GM12875 (cell line): Measurements from ENCODE around the gene SWI5.

Experiments
- H3K4me3 ChIP-seq: one replicate; pipeline ENCODE4 v1.5.1; 2011; ENCODE audit warnings: low read depth, low read length, control low read depth
- TF ChIP-seq, protein P1 (sequence below): IDR thresholded peaks from 2 replicates; pipeline ENCODE4 v1.5.1; 2011; ENCODE audit warnings: low read depth, mild to moderate bottlenecking, control low read depth, inconsistent platforms, low read length, moderate library complexity, borderline replicate concordance; ENCODE audit not compliant: insufficient read depth

SWI5 gene

DNA sequence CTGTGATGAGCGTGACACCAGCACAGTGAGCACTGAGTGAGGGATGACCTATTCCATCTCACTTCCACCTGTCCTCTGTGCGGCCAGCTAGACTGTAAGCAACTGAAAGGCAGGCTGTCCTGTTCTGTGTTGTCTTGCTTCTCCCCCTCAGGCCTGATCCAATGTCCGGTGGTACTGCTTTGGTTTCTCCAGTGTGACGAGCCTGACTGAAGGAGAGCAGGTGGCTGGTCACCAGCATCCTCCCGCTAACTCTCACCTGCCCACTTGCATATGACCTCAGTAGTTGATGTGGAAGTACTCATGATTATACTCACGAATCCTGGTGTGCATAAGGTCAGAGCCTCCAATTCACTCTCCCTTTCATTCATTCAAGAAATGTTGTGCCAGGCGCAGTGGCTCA is 61.9 kb downstream of the SWI5 start:
- H3K4me3 ChIP-seq, result no peak overlapping the region
- TF ChIP-seq, protein P1, sequence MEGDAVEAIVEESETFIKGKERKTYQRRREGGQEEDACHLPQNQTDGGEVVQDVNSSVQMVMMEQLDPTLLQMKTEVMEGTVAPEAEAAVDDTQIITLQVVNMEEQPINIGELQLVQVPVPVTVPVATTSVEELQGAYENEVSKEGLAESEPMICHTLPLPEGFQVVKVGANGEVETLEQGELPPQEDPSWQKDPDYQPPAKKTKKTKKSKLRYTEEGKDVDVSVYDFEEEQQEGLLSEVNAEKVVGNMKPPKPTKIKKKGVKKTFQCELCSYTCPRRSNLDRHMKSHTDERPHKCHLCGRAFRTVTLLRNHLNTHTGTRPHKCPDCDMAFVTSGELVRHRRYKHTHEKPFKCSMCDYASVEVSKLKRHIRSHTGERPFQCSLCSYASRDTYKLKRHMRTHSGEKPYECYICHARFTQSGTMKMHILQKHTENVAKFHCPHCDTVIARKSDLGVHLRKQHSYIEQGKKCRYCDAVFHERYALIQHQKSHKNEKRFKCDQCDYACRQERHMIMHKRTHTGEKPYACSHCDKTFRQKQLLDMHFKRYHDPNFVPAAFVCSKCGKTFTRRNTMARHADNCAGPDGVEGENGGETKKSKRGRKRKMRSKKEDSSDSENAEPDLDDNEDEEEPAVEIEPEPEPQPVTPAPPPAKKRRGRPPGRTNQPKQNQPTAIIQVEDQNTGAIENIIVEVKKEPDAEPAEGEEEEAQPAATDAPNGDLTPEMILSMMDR, result no peak
